GM18502 (cell line): ENCODE results near the gene PIEZO1.

Experiments used
- ATAC-seq: cut with Tn5 transposase; IDR thresholded peaks from one replicate; pipeline ENCODE4 v1.9.1; 2021; ENCODE audit warnings: mild to moderate bottlenecking; ENCODE audit not compliant: unreplicated experiment, poor library complexity

The PIEZO1 gene

DNA sequence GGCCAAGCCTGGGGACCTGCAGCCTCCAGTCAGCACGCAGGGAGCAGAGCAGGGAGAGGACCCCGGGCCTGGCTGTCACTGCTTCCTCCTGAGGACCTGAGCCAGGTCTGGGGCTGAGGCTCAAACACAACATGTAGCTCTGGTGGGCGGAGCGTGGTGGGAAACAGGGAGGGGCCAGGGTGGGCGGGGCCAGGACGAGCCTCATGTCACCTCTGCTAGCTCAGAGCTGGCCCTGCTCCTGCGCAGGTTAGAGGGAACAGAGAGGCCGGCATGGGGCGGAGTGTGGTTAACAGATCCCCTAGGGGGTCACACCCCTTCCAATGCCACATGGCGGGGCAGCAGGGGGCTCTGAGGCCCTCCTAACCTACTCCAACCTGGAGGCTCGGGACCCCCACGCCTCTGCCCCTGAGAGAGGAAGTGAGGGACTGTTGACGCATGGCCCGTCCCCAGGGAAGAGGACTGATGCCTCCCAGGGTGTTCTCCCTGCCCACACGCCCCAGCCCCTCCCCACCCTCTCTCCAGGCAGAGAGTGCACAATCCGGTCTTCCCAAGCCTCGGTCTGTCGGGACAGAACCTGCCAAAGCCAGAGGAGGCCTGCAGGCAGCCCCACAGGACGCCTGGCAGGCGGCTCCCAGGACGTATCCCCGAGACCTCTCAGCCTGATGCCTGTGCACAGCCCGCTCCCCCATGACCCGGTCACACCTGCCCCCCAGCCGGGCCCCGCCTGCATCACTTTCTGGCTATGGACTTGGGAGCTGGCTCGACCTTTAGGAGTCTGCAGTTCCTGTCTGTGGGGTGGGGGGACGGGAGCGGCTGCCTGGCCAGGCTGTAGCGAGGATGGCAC is 15.2 kb downstream of the PIEZO1 start:
- peak; percentile 43 for ATAC-seq

DNA sequence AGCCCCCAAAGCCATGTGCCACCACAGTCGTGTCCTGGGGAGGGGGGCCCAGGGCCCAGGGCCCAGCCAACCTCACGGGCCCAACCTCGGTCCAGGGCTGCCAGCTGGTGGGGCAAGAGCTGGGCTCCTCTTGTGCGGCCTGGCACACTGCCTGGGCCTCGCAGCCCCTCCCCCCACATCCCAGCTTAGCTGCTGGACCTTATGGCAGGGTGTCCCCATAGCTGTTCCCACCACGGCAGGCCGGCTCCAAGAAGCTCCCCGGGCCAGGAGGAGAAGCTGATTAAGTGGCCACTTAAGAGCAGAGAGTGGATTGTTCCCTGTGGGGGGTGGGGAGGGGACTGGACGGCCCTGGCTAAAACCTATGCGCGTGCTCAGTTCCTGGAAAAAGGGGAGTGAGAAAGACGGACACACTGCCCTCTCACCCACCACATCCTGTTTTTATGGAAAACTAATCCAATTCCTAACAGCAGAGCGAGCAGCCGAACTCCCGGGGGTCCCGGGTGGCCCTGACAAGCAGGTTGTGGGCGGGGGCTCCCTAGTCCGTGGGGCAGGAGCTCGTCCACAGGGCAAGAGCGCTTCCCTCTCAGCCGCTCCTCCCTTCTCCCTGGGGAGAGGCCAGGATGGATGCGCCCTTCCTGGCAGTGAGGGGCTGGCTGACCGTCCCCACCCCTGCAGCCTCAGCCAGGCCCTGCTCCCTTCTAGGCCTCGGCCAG is 16.8 kb downstream of the PIEZO1 start:
- no peak for ATAC-seq

DNA sequence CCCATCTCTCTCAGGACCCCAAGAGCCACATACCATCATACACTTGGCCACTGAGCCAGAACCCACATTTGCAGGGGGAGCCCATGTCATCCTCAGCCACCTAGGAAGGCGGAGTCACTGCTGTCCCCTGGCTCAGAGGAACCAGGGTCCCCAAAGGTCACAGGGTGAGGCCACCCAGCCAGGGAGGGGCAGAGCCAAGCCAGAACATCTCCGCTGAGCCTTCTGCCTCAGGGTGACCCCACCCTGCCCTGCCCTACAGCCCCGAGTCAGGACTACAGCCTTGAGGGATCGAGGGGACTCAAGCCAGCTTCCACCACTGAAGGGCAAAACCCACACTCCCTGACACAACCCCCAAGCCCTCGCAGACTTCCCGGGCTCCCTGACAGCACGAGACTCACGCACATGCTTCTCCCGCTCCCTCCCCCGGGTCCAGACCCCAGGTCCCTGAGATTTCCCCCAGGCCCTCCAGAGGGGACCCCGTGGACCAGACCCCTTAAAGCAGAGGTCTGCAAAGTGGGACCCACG is 17.4 kb downstream of the PIEZO1 start:
- ATAC-seq: no peak

DNA sequence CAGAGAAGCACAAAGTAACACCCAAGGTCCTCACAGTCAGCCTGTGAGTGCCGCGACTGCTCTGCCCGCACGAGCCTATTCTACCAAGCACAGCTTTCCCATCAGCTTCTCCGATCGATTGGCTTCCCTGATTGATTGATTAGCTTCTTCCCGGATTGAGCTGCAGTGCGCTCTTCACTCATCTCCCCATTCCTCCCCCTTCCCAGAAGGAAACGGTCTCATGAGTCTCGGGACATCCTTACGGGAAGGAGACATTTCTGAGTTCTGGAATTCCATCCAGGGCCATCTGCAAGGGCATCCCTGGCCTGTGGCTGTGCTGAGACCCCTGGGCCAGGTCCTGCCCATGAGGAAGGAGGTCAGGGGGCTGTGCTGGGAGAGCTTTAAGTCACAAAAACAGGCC is 18.0 kb downstream of the PIEZO1 start:
- no peak for ATAC-seq

DNA sequence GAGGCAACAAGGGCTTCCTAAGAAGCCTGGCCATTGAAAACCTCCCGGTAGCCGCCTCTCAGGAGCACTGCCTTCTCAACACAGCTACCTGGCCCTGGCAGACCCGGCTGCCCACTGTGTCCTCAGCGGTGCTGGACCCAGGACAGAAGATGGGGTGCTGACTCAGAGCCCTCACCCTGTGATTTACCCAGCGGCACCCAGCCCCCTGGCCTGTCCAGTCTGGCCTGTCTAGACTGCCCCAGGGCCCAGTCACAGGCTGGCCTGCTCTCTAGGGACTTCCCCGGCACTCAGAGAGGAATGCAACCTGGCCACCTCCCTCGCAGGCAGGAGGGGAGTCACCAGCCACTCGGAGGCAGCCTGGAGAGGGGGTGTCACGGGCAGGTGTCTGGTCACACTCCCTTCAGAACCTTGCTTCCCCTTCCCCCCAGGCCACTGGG is 20.1 kb downstream of the PIEZO1 start:
- no peak for ATAC-seq

DNA sequence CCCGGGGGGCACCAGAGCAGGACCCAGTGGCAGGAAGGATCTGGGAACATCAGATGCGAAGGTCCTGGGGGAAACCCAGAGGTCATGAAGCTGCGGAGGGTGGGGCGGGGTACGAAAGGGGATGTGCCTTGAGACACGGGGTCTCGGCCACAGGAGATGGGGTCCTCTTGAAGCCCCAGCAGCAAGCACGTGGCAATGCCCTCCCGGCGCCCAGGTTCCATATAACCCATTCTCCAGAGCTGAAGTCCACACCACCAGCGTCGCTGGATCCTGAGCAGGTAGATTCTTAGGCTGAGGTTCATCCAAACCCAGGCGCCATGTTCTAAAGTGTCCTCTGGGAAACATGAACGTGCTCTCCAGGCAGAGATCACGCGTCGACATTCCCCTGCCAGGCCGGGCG is 20.9 kb downstream of the PIEZO1 start:
- no peak for ATAC-seq

DNA sequence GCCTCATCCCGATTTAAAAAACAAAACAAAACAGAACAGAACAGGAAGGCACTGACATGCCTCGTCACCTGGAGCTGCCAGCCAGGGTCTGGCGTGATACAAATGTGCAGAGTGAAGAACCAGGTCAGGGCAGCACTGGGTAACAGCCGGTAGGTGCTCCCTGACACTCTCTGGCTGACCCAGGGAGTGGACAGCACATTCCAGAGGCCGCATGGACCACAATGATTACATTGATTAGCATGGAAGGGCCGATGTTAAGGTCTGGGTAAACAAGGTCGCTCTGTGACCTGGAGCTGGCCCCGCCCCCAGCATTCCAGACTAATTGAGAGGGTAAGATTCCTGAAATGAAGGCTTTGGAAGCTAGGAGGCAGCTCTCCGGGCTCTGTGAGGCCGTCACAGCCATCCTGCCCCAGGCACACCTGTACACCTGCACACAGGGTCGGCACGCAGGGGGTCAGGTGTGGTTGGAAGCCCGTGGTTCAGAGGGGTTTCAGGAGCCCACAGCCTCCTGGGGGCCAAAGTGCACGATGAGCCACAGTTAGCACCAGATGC is 21.4 kb downstream of the PIEZO1 start:
- ATAC-seq: no peak

DNA sequence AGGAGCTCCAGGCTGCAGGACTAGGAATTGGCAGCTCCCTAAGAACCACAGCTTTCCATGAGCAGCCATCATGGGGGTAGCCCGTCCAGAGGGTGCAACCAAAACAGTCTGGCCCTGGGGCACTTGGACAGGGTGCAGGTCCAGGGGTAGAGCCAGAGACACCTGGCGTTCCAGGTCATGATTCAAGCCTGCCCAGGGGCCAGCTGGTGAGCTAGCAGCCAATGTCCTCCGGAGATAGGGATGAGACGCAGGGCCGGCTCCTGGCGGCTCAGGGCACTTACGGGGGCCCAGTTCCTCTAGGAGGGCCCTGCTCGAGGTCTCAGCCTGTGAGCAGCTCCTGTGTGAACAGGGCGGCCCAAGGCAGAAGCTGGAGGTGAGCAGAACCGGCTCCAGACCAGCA is 22.1 kb downstream of the PIEZO1 start:
- no peak for ATAC-seq

DNA sequence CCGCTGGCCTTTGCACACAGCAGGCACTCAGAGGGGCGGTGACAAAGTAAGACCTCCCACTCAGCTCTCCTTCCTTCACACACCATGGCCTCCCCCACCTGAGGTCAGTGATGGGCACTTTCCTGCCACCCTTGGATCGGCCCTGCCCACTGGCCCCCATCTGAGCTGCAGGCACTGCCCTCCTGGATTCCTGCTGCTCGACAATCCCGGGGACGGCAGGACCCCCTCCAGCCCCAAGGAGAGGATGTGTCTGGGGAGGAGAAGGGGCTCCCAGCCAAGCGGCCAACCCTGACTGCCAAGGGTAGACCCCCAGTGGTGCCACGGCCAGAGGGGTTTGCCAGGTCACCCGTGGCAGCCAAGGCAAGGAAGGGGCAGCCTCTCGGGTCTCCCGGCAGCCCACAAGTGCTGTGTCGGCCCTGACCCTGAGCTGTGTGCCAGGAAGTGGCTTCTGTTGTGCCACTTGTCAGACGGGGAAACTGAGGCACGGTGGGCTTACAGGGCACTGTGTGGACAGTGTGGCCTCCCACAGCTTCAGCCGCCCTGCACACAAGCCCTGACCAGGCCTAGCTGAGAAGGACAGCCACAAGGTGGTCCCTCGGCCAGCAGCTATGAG is 22.7 kb downstream of the PIEZO1 start:
- ATAC-seq: no peak

DNA sequence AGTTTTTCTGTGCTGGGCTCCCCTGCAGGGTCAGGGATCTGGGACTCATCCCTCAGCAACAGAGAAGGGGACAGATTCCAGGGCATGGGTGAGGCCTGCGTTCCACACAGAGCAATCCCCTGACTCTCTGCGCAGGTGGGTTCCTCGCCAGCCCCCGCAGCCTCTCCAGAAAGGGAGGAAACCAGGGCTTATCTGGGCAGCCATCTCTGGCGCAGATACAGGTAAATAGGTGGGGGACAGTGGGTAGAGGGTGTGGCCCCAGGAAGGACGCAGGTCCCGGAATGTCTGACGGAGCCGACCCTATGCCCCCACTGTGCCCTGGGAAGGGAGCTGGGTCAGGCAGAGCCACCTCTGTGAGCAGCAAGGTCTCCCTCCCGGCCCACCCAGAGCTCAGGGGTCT is 23.2 kb downstream of the PIEZO1 start:
- ATAC-seq: no peak

DNA sequence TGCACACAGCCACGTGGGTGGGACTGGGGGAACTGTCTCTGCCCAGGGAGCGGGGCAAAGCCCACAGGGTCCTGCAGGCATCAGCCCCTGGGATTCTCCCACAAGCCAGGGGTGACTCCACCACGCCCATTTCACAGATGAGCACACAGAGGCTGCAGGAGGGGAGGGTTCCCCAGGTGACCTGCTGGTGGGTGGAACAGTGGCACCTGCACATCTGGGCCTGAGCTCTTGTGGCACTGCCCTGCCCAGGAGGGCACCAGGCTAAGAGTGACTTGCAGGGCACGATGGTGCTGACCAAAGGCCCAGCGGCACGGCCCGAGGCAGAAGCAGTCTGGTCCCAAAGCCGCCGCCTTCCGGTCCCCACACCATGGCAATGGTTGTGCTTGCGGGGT is 23.9 kb downstream of the PIEZO1 start:
- no peak for ATAC-seq

DNA sequence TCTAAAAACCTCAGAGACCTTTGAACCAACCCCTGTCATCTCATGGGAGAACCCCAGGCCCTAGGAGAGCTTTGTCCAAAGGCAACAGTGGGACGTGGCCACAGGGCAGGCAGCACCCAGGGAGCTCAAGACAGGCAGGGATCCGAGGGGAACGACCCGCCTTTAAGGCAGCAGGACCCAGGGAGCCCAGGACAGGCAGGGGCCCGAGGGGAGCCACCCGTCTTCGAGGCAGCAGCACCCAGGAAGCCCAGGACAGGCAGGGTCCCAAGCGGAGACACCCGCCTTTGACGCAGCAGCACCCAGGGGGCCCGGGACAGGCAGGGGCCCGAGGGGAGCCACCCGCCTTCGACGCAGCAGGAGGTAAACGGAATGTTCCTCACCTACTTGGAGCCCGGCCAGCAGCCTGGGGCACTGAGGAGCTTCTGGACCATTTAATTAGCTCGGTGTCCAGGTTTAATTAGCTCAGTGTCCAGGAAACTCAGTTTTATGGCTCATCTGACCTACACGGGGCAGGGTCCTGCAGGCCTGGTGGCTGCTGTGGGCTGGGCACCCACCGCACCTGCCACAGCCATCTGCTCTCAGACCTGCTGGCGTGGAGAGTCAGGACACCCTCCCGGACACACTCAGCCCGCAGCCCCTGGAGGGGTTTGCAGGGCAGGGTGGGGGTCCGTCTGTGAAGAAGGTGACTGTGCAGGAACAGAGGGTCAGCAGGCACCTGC is 24.4 kb downstream of the PIEZO1 start:
- ATAC-seq: no peak

DNA sequence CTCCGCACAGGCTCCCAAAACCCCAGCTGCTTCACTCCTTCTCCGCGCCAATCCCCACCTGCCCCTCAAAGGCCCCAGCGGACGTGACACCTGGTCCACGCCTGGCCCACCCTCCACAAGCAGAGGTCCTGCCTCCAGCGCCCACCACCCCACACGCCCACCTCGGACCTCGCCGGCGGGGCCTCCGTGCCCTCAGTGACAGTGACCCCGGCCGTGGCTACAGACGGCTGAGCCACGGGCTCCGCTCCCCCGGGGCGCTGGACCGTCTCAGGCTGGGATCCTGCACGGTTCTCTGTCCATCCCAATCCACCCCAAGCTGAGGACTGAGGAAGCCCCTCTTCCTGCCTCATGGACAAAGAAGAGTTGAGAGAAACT is 25.1 kb downstream of the PIEZO1 start:
- ATAC-seq: no peak

DNA sequence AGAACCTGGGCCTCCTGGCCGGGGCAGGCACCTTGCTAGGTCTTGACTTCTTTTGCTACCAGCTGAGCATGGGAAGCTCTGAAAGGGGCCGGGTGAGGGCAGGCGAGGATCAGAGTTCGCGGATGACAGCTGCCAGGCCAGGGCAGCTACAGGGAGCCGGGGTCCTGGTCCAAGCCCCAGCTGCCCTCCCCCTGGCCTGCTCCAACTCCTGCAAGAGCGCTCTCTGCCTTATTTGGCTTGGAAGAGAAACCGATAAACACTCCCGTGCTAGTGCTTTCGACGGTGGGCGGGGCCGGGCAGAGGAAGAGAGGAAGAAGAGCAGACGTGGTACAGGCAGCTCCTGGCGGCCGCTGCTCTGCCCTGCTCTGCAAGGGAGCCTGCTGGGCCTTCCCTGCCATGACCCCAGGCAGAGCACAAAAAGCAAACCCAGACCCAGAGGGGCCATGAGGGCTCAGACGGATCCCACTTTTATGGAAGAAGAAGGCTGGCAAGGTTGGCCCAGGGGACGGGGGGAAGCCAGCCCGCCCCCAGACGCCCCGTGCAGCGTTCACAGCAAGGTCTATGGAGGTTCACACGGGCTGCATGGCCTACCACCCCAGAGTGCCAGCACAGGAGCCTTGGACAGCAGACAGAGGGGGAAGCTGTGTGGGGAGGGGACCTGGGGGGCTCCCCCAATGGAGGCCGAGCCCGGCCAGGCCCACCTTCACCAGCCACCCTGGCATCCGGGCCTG is 25.6 kb downstream of the PIEZO1 start:
- ATAC-seq: no peak

DNA sequence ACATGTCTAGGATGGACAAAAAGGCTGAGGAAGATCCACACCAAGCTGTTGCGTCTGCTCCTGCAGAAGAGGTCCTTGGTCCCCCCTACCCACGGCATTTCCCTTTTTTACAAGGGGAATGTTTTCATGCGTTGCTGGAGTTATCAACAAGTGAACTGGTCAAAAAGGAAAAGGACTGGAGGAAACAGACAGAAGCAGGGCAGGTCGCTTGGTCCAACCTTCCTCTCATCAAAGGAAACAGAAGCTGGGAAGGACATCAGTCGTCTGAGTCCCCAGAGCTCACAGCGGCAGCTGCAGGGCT is 26.1 kb downstream of the PIEZO1 start:
- no peak for ATAC-seq

DNA sequence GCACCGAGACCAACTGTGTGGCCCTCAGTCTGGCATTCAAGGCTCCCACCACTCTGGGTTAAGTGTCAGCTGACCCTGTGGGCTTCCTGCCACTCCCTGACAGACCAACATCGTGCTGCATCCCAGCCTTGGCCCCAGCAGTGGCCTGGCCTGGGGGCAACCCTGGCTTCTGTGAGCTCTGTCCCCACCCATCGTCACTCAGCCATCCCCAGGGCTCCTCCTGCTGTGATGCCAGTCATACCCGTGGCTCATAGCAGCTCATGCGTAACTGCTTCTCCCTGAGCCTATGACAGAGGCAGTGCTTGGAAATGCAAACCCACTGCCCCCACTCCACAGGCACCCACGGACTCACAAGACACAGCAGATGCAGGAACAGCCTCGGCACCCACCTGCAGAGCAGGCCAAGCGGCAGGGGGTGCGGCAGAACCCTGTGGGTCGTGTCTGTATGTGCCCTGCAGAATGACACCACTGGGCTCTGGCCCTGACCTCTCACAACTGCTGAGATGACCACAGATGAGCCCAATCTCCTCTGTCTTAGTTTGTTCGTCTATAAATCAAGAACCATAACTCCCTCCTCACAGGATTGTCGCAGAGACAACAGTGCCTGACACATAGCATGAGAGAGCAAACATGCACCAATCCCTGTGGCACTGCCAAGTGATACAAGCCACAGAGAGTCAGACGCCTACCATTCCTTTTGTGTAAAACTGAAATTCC is 26.6 kb downstream of the PIEZO1 start:
- ATAC-seq: no peak

DNA sequence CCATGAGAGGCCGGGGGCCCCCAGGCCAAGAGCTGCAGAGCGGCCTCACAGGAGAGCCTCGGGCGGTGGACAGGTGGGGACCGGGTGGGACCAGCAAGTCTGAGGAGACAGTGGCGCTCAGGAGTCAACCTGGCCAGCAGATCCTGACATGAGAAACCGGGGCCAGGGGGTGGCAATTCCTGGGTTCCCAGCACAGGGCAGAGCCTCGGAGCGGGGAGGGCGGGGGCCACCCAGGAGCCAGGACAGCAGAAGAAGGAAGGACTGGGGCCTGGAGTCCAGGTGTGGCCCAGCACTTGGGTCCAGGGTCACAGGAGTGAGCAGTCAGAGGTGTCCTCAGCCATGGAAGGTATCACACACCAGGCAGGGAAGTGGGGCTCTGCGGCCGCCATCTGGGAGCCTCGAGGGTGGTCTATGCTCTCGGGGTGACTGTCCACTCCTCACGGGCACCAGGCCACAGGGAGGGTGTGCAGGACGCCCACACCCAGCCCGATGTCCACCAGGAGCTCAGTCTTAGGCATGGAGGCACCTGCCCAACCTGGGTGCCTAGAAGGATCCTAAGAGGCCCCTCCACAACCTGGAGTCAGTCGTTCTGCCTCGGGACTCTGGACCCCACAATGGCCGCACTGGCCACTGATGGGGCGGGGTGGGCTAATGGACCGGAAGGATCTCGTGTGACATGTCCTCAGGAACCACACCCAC is 29.1 kb downstream of the PIEZO1 start:
- ATAC-seq: no peak

DNA sequence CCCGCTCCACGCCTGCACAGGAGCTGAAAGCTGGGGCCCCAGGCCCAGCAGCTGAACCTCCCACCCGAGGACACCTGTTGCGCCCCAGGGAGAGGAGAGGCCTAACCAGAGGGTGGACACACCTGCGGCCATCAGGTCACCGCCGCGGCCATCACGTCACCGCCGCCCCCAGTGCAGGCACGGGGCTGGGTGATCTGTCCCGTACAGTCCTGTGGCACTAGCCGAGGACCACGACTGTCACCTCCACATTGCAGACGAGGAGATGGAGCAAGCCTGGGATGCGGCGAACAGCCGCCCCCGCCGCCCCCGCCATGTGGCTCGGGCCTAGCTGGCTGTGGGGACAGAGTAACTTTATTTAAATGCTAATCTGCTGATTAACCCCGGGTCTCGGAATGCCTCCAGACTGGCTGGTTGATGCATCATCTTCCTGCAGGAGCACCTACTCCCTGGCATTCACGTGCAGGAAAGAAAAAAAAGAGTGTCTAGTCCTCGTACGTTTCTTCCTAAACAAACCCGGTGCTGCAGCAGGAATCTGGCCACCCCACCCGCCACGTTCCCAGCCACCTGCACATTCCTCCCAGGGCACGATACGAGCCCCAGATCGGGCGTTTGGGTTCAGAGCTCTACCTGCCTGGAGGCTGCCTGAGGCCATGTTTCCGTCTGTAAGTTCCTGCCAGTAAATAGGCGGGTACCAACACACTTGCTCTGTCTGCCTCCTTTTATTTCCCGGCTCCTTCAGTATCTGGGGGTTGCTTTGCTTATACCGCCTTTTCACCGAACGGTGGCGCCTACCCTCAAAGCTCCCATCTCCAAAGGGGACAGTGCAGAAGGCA is 29.9 kb downstream of the PIEZO1 start:
- no peak for ATAC-seq
